Hippocampal formation (tissue), 2 donors: Measurements from ENCODE around the gene SAMD4A.

Experiments
- DNase-seq, 2 donors: peaks; one replicate each; lab custom pipeline; 2025; lab: John Stamatoyannopoulos, UW

The SAMD4A gene

GRCh38 chr14:54760866-54761575 lies 194.1 kb downstream of the SAMD4A start:
- DNase-seq: no peak

GRCh38 chr14:54761835-54762234 lies 194.9 kb downstream of the SAMD4A start:
- DNase-seq: no peak

- DNase-seq: no peak
These were observed 195.4 kb downstream of the SAMD4A start for GRCh38 chr14:54762296-54762695.

GRCh38 chr14:54763761-54764160 lies 196.8 kb downstream of the SAMD4A start:
- DNase-seq: no peak

GRCh38 chr14:54766276-54767138 lies 199.6 kb downstream of the SAMD4A start:
- no peak for DNase-seq

- DNase-seq: no peak
These were observed 200.2 kb downstream of the SAMD4A start for GRCh38 chr14:54767139-54767431.

- DNase-seq: no peak
These were observed 200.5 kb downstream of the SAMD4A start for GRCh38 chr14:54767450-54767849.

- no peak for DNase-seq
These were observed 201.7 kb downstream of the SAMD4A start for GRCh38 chr14:54768501-54769129.

- no peak for DNase-seq
These were observed 203.3 kb downstream of the SAMD4A start for GRCh38 chr14:54769951-54770863.

- DNase-seq: no peak
These were observed 204.6 kb downstream of the SAMD4A start for GRCh38 chr14:54771411-54772027.

GRCh38 chr14:54772451-54772881 lies 205.5 kb downstream of the SAMD4A start:
- no peak for DNase-seq

- peak; percentile 55 to 70 for DNase-seq
These were observed 206.5 kb downstream of the SAMD4A start for GRCh38 chr14:54773171-54774006.

GRCh38 chr14:54774824-54775223 lies 207.9 kb downstream of the SAMD4A start:
- DNase-seq: no peak

GRCh38 chr14:54775486-54776140 lies 208.7 kb downstream of the SAMD4A start:
- no peak for DNase-seq

GRCh38 chr14:54776361-54777001 lies 209.6 kb downstream of the SAMD4A start:
- peak in 1 of 2 donors; percentile 27 for DNase-seq

GRCh38 chr14:54777395-54777794 lies 210.5 kb downstream of the SAMD4A start:
- DNase-seq: no peak

- DNase-seq: peak in 1 of 2 donors; percentile 37
These were observed 211.9 kb downstream of the SAMD4A start for GRCh38 chr14:54778618-54779345.

- no peak for DNase-seq
These were observed 214.2 kb downstream of the SAMD4A start for GRCh38 chr14:54781080-54781479.
